Ishikawa (cell line): ENCODE results near the gene PHOSPHO1.

Source experiments
- RAD21 ChIP-seq: IDR thresholded peaks from 2 replicates; pipeline ENCODE4 v1.6.1; 2012; ENCODE audit warnings: low read depth
- TAF1 ChIP-seq: IDR thresholded peaks from 2 replicates; pipeline ENCODE4 v1.6.1; 2012; ENCODE audit warnings: low read depth, mild to moderate bottlenecking
- TEAD4 ChIP-seq: IDR thresholded peaks from 2 replicates; pipeline ENCODE4 v1.6.1; 2012
- YY1 ChIP-seq: IDR thresholded peaks from 2 replicates; pipeline ENCODE4 v1.6.1; 2012; ENCODE audit warnings: low read depth
- ZBTB7A ChIP-seq: IDR thresholded peaks from 2 replicates; pipeline ENCODE4 v1.6.1; 2012; ENCODE audit warnings: low read depth

DNA sequence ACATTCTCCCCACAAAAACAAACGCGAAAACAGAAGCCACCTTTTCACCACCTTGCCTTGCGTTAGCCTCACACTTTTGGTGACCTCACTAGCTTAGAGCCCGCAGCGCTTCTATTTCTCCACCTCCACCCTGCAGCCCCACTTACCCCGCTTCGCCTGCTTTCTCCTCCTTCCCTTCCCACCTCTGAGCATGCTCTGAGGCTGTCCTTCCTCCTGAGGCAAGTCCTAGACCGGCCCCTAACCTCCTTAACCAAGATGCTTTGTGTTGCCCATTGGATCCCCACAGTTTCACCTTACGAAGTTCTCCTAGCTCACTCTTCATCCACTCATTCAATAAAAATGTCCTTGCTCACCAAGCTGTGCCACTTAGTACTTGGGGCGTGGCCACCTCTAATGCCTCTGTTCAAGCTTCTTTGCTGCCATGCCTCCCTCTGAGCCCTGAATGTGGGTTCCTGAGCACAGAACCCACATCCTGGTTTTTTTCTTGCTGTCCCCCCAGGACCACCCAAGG is 21.5 kb downstream of the PHOSPHO1 start:
- TF ChIP-seq TAF1 (no peak), YY1 (no peak), TEAD4 (no peak), RAD21 (no peak), ZBTB7A (no peak)
